HG03354 (cell line): ENCODE data around the gene SLC2A4RG.
A peak's percentile ranks its signal among the peaks of the same experiment; 100 is the strongest.
"Not testable (repeated sequence)": the region's sequence is repeated elsewhere in the genome, so short reads cannot be mapped to it uniquely, and the experiment has no call there.

Source experiments
- ATAC-seq: cut with Tn5 transposase; IDR thresholded peaks from one replicate; pipeline ENCODE4 v1.9.1; 2021; ENCODE audit warnings: mild to moderate bottlenecking; ENCODE audit not compliant: unreplicated experiment, poor library complexity, severe bottlenecking

SLC2A4RG gene

DNA sequence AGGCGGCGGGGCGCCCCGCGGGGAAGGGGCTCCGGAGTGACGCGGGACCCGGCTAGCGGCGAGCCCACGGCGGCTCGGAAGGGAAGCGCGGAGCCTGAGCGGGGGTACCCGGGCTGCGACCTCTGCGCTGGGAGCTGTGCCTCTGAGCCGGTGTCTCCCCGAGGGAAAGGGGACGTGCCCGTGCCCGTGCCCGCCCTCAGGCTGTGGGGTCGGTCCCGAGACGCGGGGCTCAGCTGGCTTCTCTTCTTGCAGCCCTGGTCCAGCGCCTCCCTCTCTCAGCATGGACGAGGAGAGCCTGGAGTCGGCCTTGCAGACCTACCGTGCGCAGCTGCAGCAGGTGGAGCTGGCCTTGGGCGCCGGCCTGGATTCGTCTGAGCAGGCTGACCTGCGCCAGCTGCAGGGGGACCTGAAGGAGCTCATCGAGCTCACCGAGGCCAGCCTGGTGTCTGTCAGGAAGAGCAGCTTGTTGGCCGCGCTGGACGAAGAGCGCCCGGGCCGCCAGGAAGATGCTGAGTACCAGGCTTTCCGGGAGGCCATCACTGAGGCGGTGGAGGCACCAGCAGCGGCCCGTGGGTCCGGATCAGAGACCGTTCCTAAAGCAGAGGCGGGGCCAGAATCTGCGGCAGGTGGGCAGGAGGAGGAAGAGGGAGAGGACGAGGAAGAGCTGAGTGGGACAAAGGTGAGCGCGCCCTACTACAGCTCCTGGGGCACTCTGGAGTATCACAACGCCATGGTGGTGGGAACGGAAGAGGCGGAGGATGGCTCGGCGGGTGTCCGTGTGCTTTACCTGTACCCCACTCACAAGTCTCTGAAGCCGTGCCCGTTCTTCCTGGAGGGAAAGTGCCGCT is 31.1 kb upstream of the SLC2A4RG start:
- peak; percentile 26 for ATAC-seq

DNA sequence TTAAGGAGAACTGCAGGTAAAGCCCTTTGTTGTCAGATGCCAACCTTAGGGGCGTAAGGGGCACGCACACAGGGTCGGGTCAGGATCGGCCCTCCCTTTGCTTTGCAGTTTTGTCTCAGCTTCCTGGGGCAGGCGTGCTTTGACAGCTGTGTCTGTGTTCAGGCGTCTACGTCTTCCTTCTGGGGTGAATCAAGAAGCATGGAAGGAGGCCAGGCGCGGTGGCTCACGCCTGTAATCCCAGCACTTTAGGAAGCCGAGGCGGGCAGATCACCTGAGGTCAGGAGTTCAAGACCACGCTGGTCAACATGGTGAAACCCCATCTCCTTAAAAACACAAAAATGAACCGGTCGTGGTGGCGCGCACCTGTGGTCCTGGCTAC is 30.4 kb upstream of the SLC2A4RG start:
- no peak for ATAC-seq

DNA sequence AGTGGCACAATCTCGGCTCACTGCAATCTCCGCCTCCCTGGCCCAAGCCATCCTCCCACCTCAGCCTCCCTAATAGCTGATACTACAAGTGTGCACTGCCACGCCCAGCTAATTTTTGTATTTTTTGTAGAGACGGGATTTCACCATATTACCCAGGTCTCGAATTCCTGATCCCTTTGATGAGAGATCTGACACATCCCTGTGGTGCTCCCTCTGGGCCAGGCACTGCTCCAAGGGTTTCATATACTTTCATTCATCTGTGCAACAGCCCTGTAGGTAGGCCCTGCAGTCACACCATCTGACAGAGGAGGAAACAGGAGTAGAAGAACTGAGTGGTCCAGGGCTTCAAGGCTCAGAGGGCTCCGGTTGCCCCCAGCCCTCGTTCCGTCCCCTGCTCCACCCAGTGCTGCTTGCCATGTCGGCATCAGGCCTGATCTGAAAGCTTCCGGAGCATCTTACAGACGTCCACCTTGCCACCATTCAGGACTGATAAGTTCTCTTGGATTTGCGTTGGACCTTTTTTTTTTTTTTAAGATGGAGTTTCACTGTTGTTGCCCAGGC is 28.4 kb upstream of the SLC2A4RG start:
- ATAC-seq = no peak

DNA sequence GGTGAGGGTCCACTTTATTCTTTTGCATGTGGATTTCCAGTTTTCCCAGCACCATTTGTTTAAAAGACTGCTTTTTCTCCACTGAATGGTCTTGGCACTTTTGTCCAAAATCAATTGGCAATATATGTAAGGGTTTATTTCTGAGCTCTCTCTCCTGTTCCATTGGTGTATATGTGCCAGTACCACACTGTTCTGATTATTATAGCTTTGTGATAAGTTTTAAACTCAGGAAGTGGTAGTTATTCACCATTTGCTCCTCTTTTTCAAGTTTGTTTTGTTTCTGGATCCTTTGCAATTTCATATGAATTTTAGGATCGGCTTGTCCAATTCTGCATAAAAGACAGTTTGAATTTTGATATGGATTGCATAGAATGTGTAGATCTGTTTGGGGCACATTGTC is 27.4 kb upstream of the SLC2A4RG start:
- no peak for ATAC-seq

DNA sequence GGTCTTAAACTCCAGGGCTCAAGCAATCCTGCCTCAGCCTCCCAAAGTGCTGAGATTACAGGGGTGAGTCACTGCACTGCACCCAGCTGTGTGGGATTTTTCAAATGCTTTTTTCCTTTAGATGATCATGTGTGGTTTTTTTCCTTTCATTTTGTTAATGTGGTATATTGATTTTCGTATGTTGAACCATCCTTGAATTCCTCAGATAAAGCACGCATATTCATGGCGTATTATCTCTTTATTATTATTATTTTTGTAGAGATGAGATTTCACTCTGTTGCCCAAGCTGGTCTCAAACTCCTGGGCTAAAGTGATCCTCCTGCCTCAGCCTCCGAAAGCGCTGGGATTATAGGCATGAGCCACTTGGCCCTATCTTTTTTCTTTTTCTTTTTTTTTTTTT is 24.7 kb upstream of the SLC2A4RG start:
- no peak for ATAC-seq

DNA sequence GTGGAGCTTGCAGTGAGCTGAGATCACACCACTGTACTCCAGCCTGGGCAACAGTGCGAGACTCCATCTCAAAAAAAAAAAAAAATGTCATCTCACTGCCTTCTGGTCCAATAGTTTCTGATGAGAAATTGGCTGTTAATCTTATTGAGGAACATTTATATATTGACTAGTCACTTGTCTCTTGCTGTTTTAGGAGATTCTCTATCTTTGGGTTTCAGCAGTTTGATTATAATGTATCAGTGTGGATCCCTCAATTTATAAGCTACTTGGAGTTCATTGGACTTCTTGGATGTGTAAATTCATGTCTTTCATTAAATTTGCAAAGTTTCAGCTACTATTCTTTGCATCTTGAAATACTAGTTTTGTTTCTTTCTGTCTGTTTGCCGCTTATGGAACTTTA is 20.6 kb upstream of the SLC2A4RG start:
- ATAC-seq = no peak

DNA sequence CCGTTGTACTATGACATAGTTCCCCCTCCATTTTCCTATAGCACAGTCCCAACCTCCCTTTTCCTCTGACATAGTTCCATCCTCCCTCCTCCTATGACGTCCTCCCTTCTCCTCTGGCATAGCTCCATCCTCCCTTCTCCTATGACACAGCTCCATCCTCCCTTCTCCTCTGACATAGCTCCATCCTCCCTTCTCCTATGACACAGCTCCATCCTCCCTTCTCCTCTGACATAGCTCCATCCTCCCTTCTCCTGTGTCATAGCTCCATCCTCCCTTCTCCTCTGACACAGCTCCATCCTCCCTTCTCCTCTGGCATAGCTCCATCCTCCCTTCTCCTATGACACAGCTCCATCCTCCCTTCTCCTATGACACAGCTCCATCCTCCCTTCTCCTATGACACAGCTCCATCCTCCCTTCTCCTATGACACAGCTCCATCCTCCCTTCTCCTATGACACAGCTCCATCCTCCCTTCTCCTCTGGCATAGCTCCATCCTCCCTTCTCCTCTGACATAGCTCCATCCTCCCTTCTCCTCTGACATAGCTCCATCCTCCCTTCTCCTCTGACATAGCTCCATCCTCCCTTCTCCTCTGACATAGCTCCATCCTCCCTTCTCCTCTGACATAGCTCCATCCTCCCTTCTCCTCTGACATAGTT is 16.5 kb upstream of the SLC2A4RG start:
- ATAC-seq = not testable (repeated sequence)

DNA sequence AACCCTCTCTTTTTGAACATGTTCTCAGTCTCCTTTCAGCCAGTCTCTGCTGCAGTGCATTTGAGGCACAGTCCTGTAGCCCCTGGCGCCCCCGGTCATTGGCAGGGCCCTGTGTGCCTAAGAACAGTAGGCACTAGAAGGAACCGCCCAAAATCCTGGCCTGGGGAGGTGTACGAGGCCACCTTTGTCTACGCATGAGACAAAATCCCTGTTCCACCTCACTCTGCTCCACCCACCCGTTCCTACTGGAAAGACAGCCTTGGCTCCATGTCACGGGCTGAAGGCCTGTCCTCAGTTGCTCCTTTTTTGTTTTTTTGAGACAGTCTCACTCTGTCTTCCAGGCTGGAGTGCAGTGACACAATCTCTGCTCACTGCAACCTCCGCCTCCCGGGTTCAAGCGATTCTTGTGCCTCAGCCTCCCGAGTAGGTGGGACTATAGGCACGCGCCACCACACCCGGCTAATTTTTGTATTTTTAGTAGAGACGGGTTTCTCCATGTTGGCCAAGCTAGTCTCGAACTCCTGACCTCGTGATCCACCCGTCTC is 9.3 kb upstream of the SLC2A4RG start:
- not testable (repeated sequence) for ATAC-seq

DNA sequence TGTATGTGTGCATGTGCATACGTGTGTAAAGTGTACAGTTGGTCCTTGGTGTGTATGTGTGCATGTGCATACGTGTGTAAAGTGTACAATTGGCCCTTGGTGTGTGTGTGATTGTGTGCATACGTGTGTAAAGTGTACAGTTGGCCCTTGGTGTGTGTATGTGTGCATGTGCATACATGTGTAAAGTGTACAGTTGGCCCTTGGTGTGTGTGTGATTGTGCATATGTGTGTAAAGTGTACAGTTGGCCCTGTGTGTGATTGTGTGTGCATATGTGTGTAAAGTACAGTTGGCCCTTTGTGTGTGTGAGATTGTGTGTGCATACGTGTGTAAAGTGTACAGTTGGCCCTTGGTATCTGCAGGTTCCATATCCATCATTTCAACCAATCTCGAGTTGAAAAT is 8.2 kb upstream of the SLC2A4RG start:
- no peak for ATAC-seq

DNA sequence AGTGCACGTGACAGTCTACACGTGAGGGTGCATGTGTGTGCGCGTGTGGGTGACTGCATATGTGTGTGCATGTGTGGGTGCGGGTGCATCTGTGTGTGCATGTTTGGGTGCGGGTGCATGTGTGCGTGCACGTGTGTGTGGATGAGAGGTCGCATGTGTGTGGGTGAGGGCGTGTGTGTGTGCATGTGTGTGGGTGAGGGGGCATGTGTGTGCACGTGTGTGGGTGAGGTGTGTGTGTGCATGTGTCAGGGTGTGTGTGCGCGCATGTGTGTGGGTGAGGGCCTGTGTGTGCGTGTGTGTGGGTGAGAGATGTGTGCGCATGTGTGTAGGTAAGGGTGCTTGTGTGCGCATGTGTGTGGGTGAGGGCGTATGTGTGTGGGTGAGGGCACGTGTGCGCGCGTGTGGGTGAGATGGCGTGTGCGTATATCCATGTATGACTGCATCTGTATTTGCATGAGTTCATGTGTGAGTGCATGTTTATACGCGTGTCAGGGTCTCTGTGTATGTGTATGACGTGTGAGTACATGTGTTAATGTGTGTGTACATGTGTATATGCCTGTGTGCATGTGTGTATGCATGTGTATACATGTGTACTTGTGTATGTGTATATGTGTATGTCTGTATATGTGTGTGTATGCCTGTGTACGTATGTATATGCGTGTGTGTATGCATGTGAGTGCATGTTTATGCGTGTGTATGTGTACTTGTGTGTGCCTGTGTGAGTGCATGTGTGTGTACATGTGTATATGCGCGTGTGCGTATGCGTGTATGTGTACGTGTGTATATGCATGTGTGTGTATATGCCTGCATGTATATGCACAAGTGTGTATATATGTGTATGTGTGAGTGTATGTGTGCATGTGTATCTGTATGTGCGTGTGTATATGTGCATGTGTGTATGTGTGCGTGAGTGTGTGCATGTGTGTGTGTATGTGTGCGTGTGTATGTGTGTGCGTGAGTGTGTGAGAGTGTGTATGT is 7.2 kb upstream of the SLC2A4RG start:
- ATAC-seq = no peak

DNA sequence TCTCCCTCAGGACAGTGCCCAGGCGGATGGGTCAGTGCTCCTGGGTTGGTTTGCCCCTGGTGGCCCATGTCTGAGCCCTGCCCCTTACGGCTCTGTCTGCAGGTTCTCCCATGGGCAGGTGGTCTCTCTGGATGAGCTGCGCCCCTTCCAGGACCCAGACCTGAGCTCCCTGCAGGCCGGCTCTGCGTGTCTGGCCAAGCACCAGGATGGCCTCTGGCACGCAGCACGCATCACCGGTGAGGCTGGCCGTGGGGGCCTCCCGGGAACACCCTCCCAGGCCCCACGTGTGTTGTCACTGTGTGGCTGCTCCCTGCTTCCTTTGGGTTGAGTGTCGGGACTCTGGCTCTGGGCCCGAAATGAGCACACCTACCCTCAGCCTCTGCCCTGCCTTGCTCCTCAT is 6.5 kb upstream of the SLC2A4RG start:
- ATAC-seq = no peak

DNA sequence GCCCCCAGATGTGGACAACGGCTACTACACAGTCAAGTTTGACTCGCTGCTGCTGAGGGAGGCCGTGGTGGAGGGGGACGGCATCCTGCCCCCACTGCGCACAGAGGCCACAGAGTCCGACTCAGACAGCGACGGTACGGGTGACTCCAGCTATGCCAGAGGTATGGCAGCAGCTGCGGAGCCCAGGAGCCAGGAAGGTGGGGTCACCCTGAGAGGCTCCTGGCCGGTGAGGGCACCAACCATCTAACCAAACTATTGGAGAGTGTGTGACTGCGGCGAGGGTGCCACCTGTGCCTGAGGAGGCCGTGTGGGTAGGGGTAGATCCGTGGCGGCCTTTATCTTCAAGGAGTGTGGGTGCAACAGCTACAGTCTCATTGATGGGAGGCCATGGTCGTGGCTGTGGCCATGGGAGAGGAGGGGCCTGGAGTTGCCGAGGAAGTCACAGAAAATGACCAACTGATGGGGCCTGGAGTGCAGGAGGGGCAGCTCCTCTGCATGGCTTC is 5.9 kb upstream of the SLC2A4RG start:
- no peak for ATAC-seq

DNA sequence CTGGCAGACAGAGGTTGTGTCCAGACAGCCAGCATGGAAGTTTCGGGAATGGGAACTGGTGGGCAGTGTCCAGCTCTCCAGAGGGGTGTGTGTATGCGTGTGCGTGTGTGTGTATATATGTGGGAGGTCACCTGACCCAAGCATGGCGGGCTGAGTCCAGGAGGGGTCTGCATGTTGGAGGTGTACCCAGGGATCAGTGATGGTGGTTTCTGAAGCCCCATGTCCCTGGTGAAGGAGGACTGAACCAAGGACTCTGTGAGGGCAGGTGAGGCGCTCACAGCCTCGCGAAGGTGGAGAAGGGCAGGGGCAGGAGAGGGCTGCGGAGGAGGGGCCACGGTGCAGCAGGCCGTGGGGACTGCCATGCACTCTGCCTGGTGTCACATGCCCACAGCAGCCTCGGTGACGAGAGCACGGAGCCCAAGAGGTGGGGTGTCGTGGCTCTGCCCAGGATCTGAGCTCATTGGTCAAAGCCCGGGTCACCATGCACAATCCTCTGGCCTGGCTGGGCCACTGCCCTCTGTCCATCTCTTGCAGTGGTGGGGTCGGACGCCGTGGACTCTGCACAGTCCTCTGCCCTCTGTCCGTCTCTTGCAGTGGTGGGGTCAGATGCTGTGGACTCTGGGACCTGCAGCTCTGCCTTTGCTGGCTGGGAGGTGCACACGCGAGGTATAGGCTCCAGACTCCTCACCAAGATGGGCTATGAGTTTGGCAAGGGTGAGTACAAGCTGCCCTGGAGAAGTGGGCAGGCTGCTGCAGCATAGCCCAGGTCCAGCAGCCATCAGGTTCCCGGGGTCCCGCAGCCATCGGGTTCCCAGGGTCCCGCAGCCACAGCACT is 5.2 kb upstream of the SLC2A4RG start:
- no peak for ATAC-seq

DNA sequence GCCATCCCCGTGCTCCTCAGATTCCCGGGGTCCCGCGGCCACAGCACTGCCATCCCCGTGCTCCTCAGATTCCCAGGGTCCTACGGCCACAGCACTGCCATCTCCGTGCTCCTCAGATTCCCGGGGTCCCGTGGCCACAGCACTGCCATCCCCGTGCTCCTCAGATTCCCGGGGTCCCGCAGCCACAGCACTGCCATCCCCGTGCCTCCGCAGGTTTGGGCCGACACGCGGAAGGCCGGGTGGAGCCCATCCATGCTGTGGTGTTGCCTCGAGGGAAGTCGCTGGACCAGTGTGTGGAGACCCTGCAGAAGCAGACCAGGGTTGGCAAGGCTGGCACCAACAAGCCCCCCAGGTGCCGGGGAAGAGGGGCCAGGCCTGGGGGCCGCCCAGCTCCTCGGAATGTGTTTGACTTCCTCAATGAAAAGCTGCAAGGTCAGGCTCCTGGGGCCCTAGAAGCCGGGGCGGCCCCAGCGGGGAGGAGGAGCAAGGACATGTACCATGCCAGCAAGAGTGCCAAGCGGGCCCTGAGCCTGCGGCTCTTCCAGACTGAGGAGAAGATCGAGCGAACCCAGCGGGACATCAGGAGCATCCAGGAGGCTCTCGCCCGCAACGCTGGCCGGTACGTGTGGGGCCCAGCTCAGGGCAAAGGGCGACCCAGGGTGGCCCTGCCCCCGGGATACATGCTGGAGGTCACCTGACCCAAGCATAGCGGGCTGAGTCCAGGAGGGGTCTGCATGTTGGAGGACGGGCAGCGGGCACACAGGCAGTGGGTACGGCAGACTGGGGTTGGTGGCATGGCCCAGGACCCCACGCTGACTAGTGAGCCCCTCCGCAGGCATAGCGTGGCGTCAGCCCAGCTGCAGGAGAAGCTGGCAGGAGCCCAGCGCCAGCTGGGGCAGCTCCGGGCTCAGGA is 4.4 kb upstream of the SLC2A4RG start:
- ATAC-seq = no peak

DNA sequence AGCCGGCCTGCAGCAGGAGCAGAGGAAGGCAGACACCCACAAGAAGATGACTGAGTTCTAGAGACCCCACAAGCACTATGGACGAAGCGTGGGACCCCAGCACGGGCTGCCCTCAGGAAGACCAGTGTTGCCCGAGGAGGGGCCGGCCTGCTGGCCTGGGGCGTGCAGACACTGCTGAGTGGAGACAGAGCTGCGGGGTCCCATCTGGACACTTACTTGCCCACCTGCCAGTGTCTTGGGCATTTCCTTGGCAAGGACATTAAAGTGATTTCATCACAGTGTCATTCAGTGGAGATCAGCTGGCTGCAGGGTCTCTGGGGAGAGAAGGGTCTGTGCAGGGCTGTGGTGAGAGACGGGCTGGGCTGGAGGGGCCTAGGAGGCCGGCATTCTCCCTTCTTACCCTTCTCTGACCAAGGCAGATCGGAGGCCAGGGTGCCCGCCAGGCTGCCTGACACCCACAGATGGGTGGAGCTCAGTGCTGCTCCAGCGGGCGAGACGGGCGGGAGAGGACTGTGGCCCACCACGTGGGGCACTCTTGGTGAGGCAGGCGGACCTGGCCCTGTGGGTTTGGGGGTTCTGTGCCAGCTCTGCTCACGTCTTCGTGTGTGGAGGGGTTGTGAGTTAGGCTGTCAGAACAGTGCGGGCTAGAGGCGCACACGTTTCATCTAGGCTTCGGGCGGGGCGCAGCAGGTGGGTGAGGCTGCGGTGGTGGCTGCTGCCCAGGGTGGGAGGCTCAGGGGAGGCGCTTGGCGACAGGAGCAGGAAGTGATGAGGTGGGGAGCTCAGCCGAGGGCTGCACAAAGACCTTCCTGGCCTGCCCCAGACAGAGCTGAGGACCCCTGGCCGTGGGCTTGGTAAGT is 3.5 kb upstream of the SLC2A4RG start, which contains the start of gene LIME1:
LIME1 (plus strand) TSS at position 806 of the 860 bp plus-strand sequence. CDS start 886 bp downstream, outside the sequence.
- no peak for ATAC-seq

DNA sequence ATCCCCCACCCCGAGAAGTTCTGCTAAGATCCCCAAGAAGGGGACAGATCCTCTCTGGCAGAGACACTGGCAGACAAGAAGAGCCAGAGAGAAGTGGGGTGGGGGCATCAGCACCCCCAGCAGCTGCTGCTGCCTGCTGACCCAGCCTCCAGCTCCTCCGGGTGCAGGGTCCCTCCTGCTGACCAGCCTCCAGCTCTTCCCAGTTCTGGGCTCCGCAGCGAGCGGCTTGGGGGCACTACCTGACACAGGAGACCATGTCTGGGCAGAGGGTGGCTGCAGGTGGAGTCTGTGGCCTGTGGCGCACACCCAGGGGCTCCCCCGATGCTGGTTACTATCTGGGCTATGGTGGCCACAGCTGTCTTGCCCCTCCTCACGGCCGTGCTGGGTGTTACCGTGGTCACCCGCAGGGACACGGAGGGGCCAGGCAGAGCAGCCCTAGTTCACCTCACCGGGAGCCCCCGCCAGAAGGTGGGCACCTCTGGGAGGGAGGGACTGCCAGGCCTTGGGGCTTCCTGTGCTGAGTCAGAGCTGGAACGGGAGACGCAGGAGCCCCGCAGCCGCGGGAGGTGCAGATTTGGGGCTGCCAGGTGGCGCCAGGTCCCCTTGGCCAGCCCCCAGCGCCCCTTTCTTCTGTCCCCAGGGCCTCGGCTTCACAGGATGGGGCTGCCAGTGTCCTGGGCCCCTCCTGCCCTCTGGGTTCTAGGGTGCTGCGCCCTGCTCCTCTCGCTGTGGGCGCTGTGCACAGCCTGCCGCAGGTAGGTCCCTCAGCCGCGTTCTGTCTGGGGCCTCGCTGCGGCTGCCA is 2.5 kb upstream of the SLC2A4RG start:
- ATAC-seq = no peak
